HG03097 (cell line): ENCODE results near the gene HKDC1.
"Not testable (repeated sequence)": the region's sequence is repeated elsewhere in the genome, so short reads cannot be mapped to it uniquely, and the experiment has no call there.

Experiments used
- ATAC-seq: cut with Tn5 transposase; IDR thresholded peaks from one replicate; pipeline ENCODE4 v1.9.1; 2021; ENCODE audit not compliant: unreplicated experiment, low FRiP score

The HKDC1 gene

GRCh38 chr10:69240455-69240854 is 20.3 kb downstream of the HKDC1 start:
- no peak for ATAC-seq

DNA sequence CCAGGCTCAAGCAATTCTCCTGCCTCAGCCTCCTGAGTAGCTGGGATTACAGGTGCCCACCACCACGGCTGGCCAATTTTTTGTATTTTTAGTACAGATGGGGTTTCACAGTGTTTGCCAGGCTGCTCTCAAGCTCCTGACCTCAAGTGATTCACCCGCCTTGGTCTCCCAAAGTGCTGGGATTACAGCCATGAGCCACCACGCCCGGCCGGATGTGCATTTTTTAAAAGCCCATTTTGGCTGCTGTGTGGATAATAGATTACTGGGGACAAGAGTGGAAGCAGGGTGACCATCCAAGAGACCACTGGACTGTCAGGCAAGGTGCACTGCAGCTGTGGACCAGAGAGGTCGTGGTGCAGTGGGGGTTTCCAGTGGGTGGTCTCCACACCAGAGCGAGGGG is 21.4 kb downstream of the HKDC1 start:
- no peak for ATAC-seq

- no peak for ATAC-seq
These were observed 22.1 kb downstream of the HKDC1 start for GRCh38 chr10:69242040-69242851.

DNA sequence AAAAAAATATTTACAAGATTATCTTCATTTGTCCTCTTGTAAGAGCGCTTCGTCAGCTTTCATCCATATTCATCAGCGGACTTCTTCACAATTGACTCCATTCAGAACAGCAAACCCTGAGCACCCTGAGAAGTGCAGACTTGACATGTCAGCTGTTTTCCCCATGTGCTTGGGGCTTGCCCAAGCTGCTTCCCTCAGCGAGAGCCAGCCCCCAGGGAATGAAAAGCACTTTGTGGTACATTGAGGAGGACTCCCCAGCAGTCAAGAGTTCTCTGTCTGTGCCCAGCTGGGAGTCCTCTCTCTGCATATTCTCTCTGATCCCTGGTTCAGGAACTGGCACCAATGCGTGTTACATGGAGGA is 22.7 kb downstream of the HKDC1 start:
- ATAC-seq, result no peak

DNA sequence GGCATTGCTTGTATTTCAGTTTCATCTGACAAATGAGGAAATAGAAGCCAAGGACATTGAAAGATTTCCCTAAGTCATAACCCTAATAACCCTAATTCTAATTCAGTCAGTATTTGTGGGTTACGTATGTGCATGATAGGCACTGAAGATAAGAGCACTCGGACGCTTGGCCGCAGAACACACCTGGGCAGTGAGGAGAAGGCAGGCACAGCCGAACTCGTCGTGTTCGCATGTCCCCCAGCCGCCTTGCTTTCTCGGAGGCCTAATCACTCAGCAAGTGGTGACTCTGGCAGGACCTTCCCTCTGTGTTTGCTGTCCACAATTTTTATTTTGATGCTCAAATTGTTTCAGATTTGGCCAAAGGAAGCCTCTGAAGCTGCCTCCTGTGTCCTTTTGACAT is 23.7 kb downstream of the HKDC1 start:
- ATAC-seq, result no peak

DNA sequence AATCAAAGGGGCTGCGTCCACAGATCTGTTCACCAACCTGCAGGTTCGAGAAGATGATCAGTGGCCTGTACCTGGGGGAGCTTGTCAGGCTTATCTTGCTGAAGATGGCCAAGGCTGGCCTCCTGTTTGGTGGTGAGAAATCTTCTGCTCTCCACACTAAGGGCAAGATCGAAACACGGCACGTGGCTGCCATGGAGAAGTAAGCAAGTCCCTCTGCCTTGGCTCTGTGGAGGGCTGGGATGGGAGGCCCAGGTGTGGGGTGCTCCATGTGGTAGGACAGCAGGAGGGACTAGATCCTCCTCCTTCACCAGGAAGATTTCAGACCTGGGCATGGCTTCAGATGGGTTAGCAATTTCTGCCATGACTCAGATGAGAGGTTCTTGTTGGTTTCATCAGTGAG is 25.9 kb downstream of the HKDC1 start:
- no peak for ATAC-seq

DNA sequence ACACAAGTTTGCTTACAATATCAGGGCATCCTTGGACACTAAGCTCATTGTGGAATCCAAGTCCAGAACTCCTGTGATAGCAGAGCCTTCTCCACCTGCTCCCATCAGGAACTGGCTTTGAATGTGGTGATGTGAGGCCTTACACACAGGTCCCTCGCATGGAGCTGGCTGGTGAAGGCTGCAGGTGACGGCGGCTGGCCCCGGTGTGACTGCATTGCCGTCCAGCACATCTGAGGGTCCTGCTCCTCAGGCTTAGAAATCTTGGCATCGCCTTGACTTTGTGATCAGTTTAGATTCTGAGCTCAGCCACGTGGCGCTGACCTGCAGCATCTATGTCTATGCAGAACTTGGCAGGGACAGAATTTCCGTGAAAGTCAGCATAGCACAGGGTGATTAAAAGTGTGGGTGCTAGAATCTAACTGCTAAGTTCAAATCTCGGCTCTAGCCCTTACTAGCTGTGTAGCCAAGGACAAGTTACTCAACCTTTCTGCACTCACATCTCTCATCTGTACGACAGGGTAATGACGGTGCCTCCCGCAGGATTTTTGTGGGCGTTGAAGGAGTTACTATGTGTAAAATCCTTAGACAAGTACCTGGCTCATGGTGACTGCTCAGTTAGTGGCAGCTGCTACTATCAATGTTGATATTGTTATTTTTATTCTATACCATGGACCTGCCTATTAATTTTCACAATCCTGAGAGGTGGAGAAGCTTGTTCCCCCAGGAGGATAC is 26.6 kb downstream of the HKDC1 start:
- ATAC-seq, result no peak

- ATAC-seq, result no peak
These were observed 27.2 kb downstream of the HKDC1 start for GRCh38 chr10:69247313-69247710.

DNA sequence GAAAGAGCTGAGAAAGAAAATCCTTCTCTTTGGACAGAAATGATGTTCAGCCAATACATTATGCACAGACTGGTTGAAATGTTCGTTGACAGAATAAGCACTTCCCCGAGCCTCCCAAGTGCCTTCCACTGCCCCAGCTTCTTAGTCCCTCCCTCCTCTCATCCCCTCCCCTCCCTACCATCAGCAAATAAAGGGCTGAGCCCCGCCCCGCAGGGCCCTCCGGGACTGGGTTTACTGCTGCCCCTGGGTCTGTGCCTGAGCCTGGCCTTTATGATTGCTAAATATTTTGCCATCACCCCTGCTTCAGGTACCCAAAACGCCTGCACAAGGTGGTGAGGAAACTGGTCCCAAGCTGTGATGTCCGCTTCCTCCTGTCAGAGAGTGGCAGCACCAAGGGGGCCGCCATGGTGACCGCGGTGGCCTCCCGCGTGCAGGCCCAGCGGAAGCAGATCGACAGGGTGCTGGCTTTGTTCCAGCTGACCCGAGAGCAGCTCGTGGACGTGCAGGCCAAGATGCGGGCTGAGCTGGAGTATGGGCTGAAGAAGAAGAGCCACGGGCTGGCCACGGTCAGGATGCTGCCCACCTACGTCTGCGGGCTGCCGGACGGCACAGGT is 28.1 kb downstream of the HKDC1 start:
- ATAC-seq, result no peak

GRCh38 chr10:69250041-69250440 is 29.9 kb downstream of the HKDC1 start:
- ATAC-seq, result no peak

DNA sequence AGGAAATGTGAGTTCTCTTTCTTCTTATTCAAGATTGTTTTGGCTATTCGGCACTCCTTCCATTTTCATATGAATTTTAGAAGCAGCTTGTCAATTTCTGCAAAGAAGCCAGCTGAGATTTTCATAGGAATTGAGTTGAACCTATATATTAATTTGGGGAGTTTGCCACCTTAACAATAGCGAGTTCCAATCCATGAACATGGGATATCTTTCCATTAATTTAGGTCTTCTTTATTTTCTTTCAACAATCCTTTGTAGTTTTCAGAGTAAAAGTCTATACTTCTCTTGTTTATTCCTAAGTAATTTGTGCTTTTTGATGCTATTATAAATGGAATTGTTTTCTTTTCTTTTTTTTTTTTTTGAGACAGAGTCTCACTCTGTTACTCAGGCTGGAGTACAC is 31.3 kb downstream of the HKDC1 start:
- ATAC-seq, result not testable (repeated sequence)

DNA sequence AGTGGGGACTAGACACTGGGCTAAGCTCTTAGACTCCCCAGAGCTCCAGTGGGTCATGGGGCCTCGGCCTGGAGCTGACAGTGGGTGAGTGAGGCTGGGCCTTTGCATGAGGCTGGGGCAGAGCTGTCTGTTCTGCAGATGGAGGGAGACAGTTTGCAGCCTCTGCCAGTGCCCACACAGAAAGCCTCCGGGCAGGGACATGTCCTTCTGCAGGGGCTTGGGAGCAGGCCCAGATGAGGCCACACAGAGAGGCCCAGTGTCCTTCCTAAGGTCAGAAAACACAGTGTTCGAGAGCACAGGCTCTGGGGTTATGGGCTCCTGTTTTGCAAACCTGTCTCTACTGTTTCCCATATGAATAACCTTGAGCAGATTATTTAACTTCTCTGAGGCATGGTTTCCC is 33.0 kb downstream of the HKDC1 start:
- no peak for ATAC-seq

GRCh38 chr10:69254877-69255276 is 34.7 kb downstream of the HKDC1 start:
- ATAC-seq, result no peak

DNA sequence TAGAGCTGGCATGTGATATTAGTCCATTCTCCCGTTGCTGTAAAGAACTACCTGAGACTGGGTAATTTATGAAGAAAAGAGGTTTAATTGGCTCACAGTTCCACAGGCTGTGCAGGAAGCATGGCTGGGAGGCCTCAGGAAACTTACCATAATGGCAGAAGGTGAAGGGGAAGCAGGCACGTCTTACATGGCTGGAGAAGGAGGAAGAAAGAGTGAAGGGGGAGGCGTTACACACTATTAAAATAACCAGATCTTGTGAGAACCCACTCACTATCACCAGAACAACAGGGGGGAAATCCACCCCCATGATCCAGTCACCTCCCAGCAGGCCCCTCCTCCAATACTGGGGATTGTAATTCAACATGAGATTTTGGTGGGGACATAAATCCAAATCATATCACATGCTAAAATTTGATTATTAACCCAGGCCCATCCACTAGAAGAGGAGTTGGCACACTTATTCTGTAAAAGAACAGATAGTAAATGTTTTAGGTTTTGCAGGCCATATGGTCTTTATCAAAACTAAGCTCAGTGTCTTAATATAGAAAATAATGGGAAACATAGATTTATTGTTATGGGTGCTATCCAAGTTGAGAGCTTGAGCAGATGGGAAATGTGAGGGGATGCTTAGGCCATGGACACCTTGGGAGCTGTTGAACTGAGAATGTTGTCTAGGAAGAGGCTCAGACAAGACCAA is 39.6 kb downstream of the HKDC1 start:
- no peak for ATAC-seq

DNA sequence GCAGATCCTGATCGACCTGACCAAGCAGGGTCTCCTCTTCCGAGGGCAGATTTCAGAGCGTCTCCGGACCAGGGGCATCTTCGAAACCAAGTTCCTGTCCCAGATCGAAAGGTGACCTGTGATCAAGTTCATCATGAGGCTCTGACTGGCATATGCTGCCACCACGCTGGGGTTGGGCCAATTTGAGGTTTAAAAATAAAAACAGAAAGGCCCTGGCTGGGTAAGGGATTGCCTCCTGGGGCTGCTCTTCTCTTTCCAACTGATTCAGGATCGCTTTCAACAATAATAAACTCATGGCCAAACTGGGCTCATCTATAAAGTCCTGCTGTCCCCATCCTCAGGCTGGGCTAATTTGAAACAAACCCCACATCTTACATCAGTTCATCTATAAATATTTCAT is 41.1 kb downstream of the HKDC1 start:
- ATAC-seq, result no peak

- ATAC-seq, result no peak
These were observed 42.2 kb downstream of the HKDC1 start for GRCh38 chr10:69262292-69262751.

DNA sequence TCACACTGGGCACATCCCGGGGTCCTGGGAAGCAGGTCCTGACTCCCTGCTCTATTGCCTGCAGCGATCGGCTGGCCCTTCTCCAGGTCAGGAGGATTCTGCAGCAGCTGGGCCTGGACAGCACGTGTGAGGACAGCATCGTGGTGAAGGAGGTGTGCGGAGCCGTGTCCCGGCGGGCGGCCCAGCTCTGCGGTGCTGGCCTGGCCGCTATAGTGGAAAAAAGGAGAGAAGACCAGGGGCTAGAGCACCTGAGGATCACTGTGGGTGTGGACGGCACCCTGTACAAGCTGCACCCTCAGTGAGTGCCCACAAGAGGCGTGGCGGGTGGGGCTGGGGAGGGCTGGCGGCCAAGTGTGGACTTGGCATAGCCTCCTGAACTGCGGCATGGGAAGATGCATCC is 45.4 kb downstream of the HKDC1 start:
- no peak for ATAC-seq

- ATAC-seq, result no peak
These were observed 48.8 kb downstream of the HKDC1 start for GRCh38 chr10:69268761-69269416.

- ATAC-seq, result no peak
These were observed 49.6 kb downstream of the HKDC1 start for GRCh38 chr10:69269761-69270160.

- no peak for ATAC-seq
These were observed 50.9 kb downstream of the HKDC1 start for GRCh38 chr10:69270990-69271389.

DNA sequence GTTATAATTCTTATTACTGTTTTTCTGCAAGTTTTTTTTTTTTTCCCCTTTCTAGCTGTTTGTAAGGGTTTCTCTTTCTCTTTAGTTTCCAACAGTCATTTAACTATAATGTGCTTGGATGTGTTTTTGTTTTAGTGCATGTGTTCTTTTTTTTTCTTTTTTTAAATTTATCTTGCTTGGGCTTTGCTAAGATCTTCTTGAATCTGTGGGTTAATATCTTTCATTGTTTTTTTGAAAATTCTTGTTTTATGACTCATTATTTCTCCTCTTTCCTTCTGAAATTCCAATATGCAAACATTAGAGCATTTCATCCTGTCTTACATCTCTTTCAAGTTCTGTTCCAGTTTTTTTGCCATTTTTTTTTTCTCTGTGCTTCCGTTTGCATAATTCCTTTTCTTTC is 52.5 kb downstream of the HKDC1 start:
- ATAC-seq, result no peak
